GM21367 (cell line): ENCODE results near the gene PTPRN2.

Source experiments
- ATAC-seq: cut with Tn5 transposase; IDR thresholded peaks from one replicate; pipeline ENCODE4 v1.9.1; 2021; ENCODE audit not compliant: unreplicated experiment

The PTPRN2 gene

GRCh38 chr7:157539521-157539920, 1048.1 kb downstream of the PTPRN2 start:
- ATAC-seq, result no peak

GRCh38 chr7:157538735-157539134, 1048.9 kb downstream of the PTPRN2 start:
- no peak for ATAC-seq

- ATAC-seq, result no peak
Measured at GRCh38 chr7:157538321-157538720, 1049.3 kb downstream of the PTPRN2 start.

GRCh38 chr7:157537056-157537455, 1050.6 kb downstream of the PTPRN2 start:
- ATAC-seq, result no peak

GRCh38 chr7:157532068-157532467, 1055.6 kb downstream of the PTPRN2 start:
- no peak for ATAC-seq

GRCh38 chr7:157529768-157530560, 1057.7 kb downstream of the PTPRN2 start:
- ATAC-seq, result no peak

GRCh38 chr7:157528785-157529341, 1058.8 kb downstream of the PTPRN2 start:
- no peak for ATAC-seq

- no peak for ATAC-seq
Measured at GRCh38 chr7:157527686-157528085, 1059.9 kb downstream of the PTPRN2 start.

GRCh38 chr7:157526913-157527634, 1060.5 kb downstream of the PTPRN2 start:
- ATAC-seq, result no peak

GRCh38 chr7:157526005-157526912, 1061.4 kb downstream of the PTPRN2 start:
- no peak for ATAC-seq

GRCh38 chr7:157525491-157525915, 1062.1 kb downstream of the PTPRN2 start:
- no peak for ATAC-seq

- no peak for ATAC-seq
Measured at GRCh38 chr7:157524731-157525130, 1062.9 kb downstream of the PTPRN2 start.

GRCh38 chr7:157523766-157524421, 1063.7 kb downstream of the PTPRN2 start:
- ATAC-seq, result no peak

- ATAC-seq, result no peak
Measured at GRCh38 chr7:157523371-157523765, 1064.3 kb downstream of the PTPRN2 start.

GRCh38 chr7:157522954-157523353, 1064.7 kb downstream of the PTPRN2 start:
- ATAC-seq, result no peak

GRCh38 chr7:157522189-157522588, 1065.4 kb downstream of the PTPRN2 start:
- ATAC-seq, result no peak

GRCh38 chr7:157521752-157522151, 1065.9 kb downstream of the PTPRN2 start:
- no peak for ATAC-seq

GRCh38 chr7:157521061-157521731, 1066.4 kb downstream of the PTPRN2 start:
- no peak for ATAC-seq

- ATAC-seq, result peak; percentile 86
Measured at GRCh38 chr7:157520249-157520648, 1067.4 kb downstream of the PTPRN2 start.

GRCh38 chr7:157519798-157520244, 1067.8 kb downstream of the PTPRN2 start:
- ATAC-seq, result no peak
